Fibroblast of skin of abdomen (primary cell): ENCODE data around the gene ANAPC15. TPM values are rescaled to one million over a fixed set of nuclear protein-coding genes. Genes with fewer than 3 reads are reported as not detected.
"Not testable (repeated sequence)": the region's sequence is repeated elsewhere in the genome, so short reads cannot be mapped to it uniquely, and the experiment has no call there.

Experiments used
- DNase-seq: peaks from one replicate; pipeline ENCODE4 v3.0.0-alpha.2; 2013
- polyA plus RNA-seq, 2 experiments: library from polyadenylated mRNA; unstranded; fragments of 120-200 nt; gene quantifications; one replicate each; pipeline ENCODE4 v1.2.1, GENCODE V29; 2013; ENCODE audit not compliant: insufficient read length in 2 of 2

The ANAPC15 gene
- 52.8 TPM for polyA plus RNA-seq (2013, experiment 1 of 2; ENCODE audit: insufficient read length)
- 53.0 TPM for polyA plus RNA-seq (2013, experiment 2 of 2; ENCODE audit: insufficient read length)

GRCh38 chr11:72112143-72112977, at the start of gene ANAPC15:
Gene ANAPC15, minus strand, starts transcription at chr11:72112695. Its CDS starts 1,419 bp downstream, at chr11:72111276.
- peak; percentile 100 for DNase-seq

DNA sequence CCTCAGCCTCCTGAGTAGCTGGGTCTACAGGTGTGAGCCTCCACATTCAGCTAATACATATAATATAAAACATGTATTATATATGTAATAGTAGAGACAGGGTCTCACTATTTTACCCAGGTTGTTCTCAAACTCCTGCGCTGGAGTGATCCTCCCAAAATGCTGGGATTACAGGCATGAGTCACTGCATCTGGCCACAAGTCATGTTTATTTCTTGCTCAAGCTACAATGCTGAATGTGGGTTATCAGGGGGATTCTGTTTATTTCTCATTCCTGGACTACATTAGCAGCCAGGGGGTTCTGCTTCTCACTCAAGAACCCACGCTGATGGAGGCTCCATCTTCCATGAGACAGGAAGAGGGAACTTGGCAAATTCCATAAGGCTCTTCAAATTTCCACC, 47.8 kb upstream of the ANAPC15 start:
- DNase-seq: no peak

DNA sequence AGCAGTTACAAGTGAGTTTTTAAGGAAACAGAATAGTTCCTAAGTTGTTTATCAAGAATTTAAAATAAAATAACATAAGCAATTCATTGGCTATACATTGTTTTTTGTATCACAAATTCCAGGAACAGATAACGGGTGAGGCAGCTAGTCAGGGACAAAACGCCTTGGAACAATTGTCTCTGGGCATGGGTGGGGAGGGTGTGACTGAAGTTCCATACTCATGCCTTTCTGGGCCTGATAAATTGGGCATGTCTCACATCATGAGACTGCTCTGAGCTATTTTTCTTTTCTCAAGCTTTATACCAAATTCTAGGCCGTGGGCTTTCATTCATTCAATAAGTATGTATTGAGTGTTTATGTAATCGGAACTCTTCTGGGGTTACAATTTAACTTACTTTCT, 44.6 kb upstream of the ANAPC15 start:
- no peak for DNase-seq

DNA sequence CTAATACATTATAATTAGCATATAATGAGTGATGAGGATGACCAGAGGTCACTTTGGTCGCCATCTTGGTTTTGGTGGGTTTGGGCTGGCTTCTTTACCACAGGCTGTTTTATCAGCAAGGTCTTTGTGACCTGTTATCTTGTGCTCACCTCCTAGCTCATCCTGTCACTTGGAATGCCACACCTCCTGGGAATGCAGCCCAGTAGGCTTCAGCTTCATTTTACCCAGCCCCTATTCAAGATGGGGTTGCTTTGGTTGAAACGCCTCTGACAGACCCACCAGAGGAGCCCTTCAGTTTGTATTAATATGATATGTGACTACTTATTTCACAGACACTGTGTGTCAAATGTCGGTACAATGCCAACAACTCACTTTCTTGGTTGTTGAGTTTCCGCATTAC, 43.3 kb upstream of the ANAPC15 start:
- no peak for DNase-seq

GRCh38 chr11:72154816-72155215, 42.3 kb upstream of the ANAPC15 start:
- DNase-seq: no peak

- DNase-seq: not testable (repeated sequence)
Measured at GRCh38 chr11:72153874-72154273, 41.4 kb upstream of the ANAPC15 start.

GRCh38 chr11:72150882-72151281, 38.4 kb upstream of the ANAPC15 start:
- no peak for DNase-seq

DNA sequence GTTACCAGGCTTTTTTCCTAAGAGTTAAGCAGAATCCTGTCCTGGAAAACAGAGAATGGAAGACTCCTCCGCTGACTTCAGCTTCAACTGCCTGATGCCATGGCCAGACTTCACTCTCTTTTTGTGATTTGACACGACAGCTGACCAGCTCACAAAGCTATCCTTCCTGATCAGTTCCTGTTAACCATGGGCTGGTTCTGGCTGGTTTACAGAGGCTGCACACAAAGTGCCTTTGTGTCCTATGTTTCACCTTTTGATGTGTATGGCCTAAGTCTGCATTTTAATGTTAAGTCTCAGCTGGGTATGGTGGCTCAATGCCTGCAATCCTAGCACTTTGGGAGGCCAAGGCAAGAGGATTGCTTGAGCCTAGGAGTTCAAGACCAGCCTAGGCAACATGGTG, 34.1 kb upstream of the ANAPC15 start:
- DNase-seq: no peak

DNA sequence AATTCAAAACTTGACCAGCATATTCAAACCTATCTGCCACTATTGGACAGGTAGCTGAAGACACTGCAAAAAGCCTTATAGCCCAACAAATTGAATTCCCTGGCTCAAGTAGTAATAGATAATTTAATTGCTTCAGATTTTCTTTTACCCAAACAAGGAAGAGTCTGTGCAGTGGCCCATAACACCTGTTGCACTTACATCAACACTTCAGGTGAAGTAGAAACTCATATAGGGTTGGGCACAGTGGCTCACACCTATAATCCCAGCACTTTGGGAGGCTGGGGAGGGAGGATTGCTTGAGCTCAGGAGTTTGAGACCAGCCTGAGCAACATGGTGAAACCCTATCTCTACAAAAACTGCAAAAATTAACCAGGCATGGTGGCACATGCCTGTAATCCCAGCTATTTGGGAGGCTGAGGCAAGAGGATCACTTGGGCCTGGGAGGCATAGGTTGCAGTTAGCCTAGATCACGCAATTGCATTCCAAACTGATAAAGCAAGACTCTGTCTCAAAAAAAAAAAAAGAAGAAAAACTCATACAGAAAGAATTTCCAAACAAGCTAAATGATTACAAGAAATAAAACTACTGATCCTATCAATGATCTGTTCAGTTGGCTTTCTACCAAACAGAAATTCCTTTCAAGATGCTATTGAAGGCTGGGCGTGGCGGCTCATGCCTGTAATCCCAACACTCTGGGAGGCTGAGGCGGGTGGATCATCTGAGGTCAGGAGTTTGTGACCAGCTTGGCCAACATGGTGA, 32.5 kb upstream of the ANAPC15 start:
- peak; percentile 79 for DNase-seq

GRCh38 chr11:72142543-72142942, 30.0 kb upstream of the ANAPC15 start:
- not testable (repeated sequence) for DNase-seq

- DNase-seq: peak; percentile 30
Measured at GRCh38 chr11:72142086-72142485, 29.6 kb upstream of the ANAPC15 start.

DNA sequence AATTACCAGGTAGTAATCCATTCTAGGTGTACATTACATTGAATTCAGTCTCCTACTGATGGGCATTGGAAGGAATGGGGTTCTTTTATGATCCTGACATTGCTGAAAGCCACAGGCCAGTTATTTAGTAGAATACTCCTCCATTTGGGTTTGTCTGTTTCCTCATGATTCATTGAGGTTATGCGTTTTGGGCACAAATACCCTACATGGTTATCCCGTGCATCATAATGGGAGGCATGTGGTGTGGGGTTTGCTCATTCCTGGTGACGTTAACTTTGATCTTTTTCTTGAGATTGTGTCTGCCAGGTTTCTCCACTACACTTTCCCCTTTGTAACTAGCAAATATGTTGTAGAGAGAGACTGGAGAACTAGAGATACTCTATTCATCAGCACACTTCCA, 28.6 kb upstream of the ANAPC15 start:
- peak; percentile 92 for DNase-seq

DNA sequence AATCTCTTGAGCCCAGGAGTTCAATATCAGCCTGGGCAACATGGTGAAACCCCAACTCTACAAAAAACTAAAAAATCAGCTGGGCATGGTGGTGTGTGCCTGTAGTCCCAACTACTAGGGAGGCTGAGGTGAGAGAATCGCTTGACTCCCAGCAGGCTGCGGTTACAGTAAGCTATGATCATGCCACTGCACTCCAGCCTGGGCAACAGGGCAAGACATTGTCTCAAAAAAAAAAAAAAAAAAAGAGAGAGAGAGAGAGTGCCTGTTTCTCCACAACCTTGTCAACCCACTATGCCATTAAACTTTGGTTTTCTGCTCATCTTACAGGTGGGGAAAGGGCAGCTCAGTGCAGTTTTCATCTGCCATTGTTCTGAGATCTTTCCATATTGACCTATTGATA, 28.2 kb upstream of the ANAPC15 start:
- DNase-seq: no peak

DNA sequence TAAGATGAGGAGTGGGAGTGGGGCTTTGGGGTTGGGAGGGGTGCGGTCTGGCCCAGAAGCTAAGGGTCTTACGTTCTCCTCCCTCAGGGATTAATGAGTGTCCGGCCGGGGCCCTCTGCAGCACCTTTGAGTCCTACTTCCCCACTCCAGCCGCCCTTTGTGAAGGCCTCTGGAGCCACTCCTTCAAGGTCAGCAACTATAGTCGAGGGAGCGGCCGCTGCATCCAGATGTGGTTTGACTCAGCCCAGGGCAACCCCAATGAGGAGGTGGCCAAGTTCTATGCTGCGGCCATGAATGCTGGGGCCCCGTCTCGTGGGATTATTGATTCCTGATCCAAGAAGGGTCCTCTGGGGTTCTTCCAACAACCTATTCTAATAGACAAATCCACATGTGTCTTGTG, 27.0 kb upstream of the ANAPC15 start:
- DNase-seq: no peak

GRCh38 chr11:72138821-72139390, 26.4 kb upstream of the ANAPC15 start:
- DNase-seq: no peak

- DNase-seq: no peak
Measured at GRCh38 chr11:72136684-72137262, 24.3 kb upstream of the ANAPC15 start.

- no peak for DNase-seq
Measured at GRCh38 chr11:72135891-72136683, 23.6 kb upstream of the ANAPC15 start.

DNA sequence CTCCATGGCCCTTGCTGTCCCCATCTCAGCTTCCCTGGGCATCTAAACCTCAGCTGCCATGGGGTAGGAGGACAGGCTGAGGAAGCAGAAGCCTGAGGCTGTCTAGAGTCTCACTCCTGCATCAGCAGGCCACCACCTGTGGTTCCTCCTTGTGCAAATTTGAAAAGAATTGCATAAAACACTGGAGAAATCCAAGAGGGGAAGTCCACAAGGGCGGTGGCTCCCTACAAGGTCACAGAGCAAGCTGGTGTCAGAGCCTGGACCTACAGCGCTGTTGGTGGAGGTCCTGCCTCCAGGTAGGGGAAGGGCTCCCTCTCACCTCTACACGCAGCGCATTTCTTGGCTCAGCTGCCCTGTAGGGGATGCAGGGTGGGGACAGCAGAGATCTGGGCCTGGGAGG, 23.0 kb upstream of the ANAPC15 start, which contains the start of gene FOLR3:
Gene FOLR3 (plus strand): TSS at position 253 of the 400 bp plus-strand sequence. CDS start 228 bp downstream, outside the sequence.
- not testable (repeated sequence) for DNase-seq

DNA sequence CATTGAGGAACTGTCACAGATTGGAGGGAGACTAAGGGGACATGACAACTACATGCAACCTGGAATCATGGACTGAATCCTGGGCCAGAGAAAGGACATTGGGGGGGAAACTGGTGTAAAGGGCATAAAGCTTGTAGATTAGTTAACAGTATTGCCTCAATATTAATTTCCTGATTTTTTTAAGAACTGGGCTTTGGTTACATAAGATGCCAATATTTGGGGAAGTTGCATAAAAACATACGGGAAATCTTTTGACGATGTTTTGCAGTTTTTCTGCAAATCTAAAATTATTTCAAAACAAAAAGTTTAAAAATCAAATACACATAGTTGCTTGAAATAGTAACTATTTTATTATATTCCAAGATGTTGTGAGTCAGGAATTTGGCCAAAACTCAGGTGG, 20.2 kb upstream of the ANAPC15 start:
- DNase-seq: no peak

- DNase-seq: no peak
Measured at GRCh38 chr11:72129381-72129780, 16.9 kb upstream of the ANAPC15 start.

- DNase-seq: no peak
Measured at GRCh38 chr11:72127923-72128322, 15.4 kb upstream of the ANAPC15 start.

GRCh38 chr11:72125956-72126355, 13.5 kb upstream of the ANAPC15 start:
- no peak for DNase-seq
